Hair follicular keratinocyte (primary cell): ENCODE results near the gene FMO5. TPM values are rescaled to one million over a fixed set of nuclear protein-coding genes. Genes with fewer than 3 reads are reported as not detected.

Experiments
- total RNA-seq: library from RNA; depleted of rRNA; stranded (reverse); fragments of >200 nt; gene quantifications from 2 replicates; pipeline ENCODE4 v1.2.3, GENCODE V29; 2015

FMO5 gene
- 0.08 and 0.39 TPM in 2 replicates for total RNA-seq

GRCh38 chr1:147225193-147225730 is at the start of gene FMO5:
Gene FMO5 (minus strand): TSS chr1:147225339. CDS start chr1:147225029, 310 bp downstream.

GRCh38 chr1:147242449-147243227 is 17.5 kb upstream of the FMO5 start, which contains the start of gene CHD1L:
Gene CHD1L (plus strand): TSS chr1:147242684. CDS start chr1:147242704, 20 bp downstream.

GRCh38 chr1:147172168-147173016 is 52.7 kb downstream of the FMO5 start, which contains the start of gene PRKAB2:
Gene PRKAB2 (minus strand): TSS chr1:147172470. CDS start chr1:147172144, 326 bp downstream.

Other genes starting within 250 kb of the FMO5 start
- 13.7 and 22.7 TPM in 2 replicates for gene PRKAB2, start 52.9 kb downstream of the FMO5 start, total RNA-seq
- gene CHD1L, start 17.3 kb upstream of the FMO5 start, total RNA-seq = 46.5 and 48.9 TPM in 2 replicates